Uterus (tissue), 2 donors: ENCODE measurements around the gene MYO1F.

Experiments
- CTCF ChIP-seq, 4 experiments: fragments of 200-600 bp in 2 of 4; fragments of 450-650 bp in 2 of 4; sonication (generic) in 2 of 4; IDR thresholded peaks; one replicate each; pipeline ENCODE4 v1.5.1; 2016 to 2019; ENCODE audit warnings: antibody characterized with exemption in 4 of 4, mild to moderate bottlenecking in 2 of 4, moderate library complexity in 1 of 4
- POLR2A ChIP-seq, 2 donors: fragments of 450-650 bp; IDR thresholded peaks; one replicate each; pipeline ENCODE4 v1.6.1; 2016; ENCODE audit warnings: antibody characterized with exemption in 2 of 2, mild to moderate bottlenecking in 1 of 2, moderate library complexity in 1 of 2

GRCh38 chr19:8489561-8490394 is 87.5 kb downstream of the MYO1F start:
- TF ChIP-seq CTCF (IDR thresholded peaks at IDR 0.05) = no peak
- TF ChIP-seq POLR2A (IDR thresholded peaks at IDR 0.05) = no peak
